HG03342 (cell line): ENCODE results near the gene MLEC.

ENCODE experiments used
- ATAC-seq: cut with Tn5 transposase; IDR thresholded peaks from one replicate; pipeline ENCODE4 v1.9.1; 2021; ENCODE audit warnings: mild to moderate bottlenecking, moderate library complexity; ENCODE audit not compliant: unreplicated experiment

Gene MLEC

GRCh38 chr12:120686690-120687577 is at the start of gene MLEC:
Gene MLEC (plus strand): TSS chr12:120687149. CDS start chr12:120687297, 148 bp downstream.
- ATAC-seq, result peak; percentile 59

GRCh38 chr12:120639771-120640721 is 46.9 kb upstream of the MLEC start, which contains the start of gene CABP1:
Gene CABP1 (plus strand): TSS chr12:120640626. CDS start chr12:120640686, 60 bp downstream.
- ATAC-seq, result peak; percentile 80

- peak; percentile 36 for ATAC-seq
Observed at GRCh38 chr12:120640861-120641833, 45.8 kb upstream of the MLEC start.

GRCh38 chr12:120642121-120642520 is 44.8 kb upstream of the MLEC start:
- no peak for ATAC-seq

- no peak for ATAC-seq
Observed at GRCh38 chr12:120642826-120643225, 44.1 kb upstream of the MLEC start.

GRCh38 chr12:120643574-120643973 is 43.4 kb upstream of the MLEC start:
- no peak for ATAC-seq

- no peak for ATAC-seq
Observed at GRCh38 chr12:120646044-120646443, 40.9 kb upstream of the MLEC start.

GRCh38 chr12:120647375-120647755 is 39.6 kb upstream of the MLEC start:
- ATAC-seq, result no peak

GRCh38 chr12:120649442-120650232 is 37.3 kb upstream of the MLEC start:
- no peak for ATAC-seq

- no peak for ATAC-seq
Observed at GRCh38 chr12:120650233-120650690, 36.7 kb upstream of the MLEC start.

- ATAC-seq, result no peak
Observed at GRCh38 chr12:120651821-120652220, 35.1 kb upstream of the MLEC start.

GRCh38 chr12:120652656-120653435 is 34.1 kb upstream of the MLEC start:
- no peak for ATAC-seq

- ATAC-seq, result no peak
Observed at GRCh38 chr12:120653611-120654010, 33.3 kb upstream of the MLEC start.

GRCh38 chr12:120654656-120655055 is 32.3 kb upstream of the MLEC start:
- no peak for ATAC-seq

- no peak for ATAC-seq
Observed at GRCh38 chr12:120656008-120656407, 30.9 kb upstream of the MLEC start.

GRCh38 chr12:120658286-120659150 is 28.4 kb upstream of the MLEC start:
- no peak for ATAC-seq

- ATAC-seq, result no peak
Observed at GRCh38 chr12:120659151-120659525, 27.8 kb upstream of the MLEC start.

GRCh38 chr12:120661432-120661831 is 25.5 kb upstream of the MLEC start:
- ATAC-seq, result no peak
